Epithelial cell of proximal tubule (primary cell): ENCODE data around the gene SLC25A23. TPM values are rescaled to one million over a fixed set of nuclear protein-coding genes. Genes with fewer than 3 reads are reported as not detected.

Experiments used
- DNase-seq: peaks from one replicate; pipeline ENCODE4 v3.0.0-alpha.2; 2011; ENCODE audit warnings: low read depth
- H3K4me3 ChIP-seq: 2 replicates; pipeline ENCODE4 v1.5.1; 2011; ENCODE audit warnings: low read depth, mild to moderate bottlenecking, low read length
- CTCF ChIP-seq: conservative IDR thresholded peaks from 2 replicates; pipeline ENCODE4 v1.5.1; 2012; ENCODE audit warnings: low read depth, mild to moderate bottlenecking, low read length
- total RNA-seq: library from RNA; depleted of rRNA; stranded (reverse); fragments of >200 nt; gene quantifications from 2 replicates; pipeline ENCODE4 v1.2.3, GENCODE V29; 2015

SLC25A23 gene
- total RNA-seq, 1 donor from 2014 or later: 34.1 TPM

GRCh38 chr19:6393074-6393982, 66.3 kb downstream of the SLC25A23 start, which contains the start of gene GTF2F1:
Gene GTF2F1, minus strand, starts transcription at chr19:6393164. Its CDS starts 169 bp downstream, at chr19:6392995.
- TF ChIP-seq CTCF: no peak
- peak; percentile 62 for DNase-seq
- peak within 1 kb of the TSS; percentile 67 for H3K4me3 ChIP-seq

GRCh38 chr19:6392221-6393073, 67.1 kb downstream of the SLC25A23 start:
- H3K4me3 ChIP-seq: peak overlapping the region; percentile 67
- DNase-seq: no peak
- TF ChIP-seq CTCF: no peak

Other genes with a start within 250 kb of the SLC25A23 start
- gene MLLT1, start 179.8 kb downstream of the SLC25A23 start, total RNA-seq: 15.2 and 22.9 TPM in 2 replicates
- gene ACER1, start 126.2 kb downstream of the SLC25A23 start, total RNA-seq: not detected in 2 replicates
- 102 and 237 TPM in 2 replicates for gene CLPP, start 98.3 kb downstream of the SLC25A23 start, total RNA-seq
- gene ALKBH7, start 87.0 kb downstream of the SLC25A23 start, total RNA-seq: 56.4 and 80.7 TPM in 2 replicates
- 0.58 and 5.2 TPM in 2 replicates for gene PSPN, start 83.9 kb downstream of the SLC25A23 start, total RNA-seq
- 42.1 and 42.2 TPM in 2 replicates for gene GTF2F1, start 66.6 kb downstream of the SLC25A23 start, total RNA-seq
- 96.0 and 296 TPM in 2 replicates for gene KHSRP, start 35.0 kb downstream of the SLC25A23 start, total RNA-seq
- 0.23 TPM in 1 of 2 replicates, not detected in the other for gene SLC25A41, start 26.0 kb downstream of the SLC25A23 start, total RNA-seq
- gene CRB3, start 4.5 kb upstream of the SLC25A23 start, total RNA-seq: 58.9 and 63.1 TPM in 2 replicates
- 0.94 and 4.4 TPM in 2 replicates for gene DENND1C, start 22.0 kb upstream of the SLC25A23 start, total RNA-seq
- gene TUBB4A, start 42.5 kb upstream of the SLC25A23 start, total RNA-seq: 0.72 and 3.1 TPM in 2 replicates
- gene TNFSF9, start 71.2 kb upstream of the SLC25A23 start, total RNA-seq: 12.5 and 18.1 TPM in 2 replicates
- gene CD70, start 131.4 kb upstream of the SLC25A23 start, total RNA-seq: 6.8 and 9.7 TPM in 2 replicates
- gene TNFSF14, start 210.4 kb upstream of the SLC25A23 start, total RNA-seq: not detected in 2 replicates